ENCODE measurements around the gene SLC1A2. TPM values are rescaled to one million over a fixed set of nuclear protein-coding genes. Genes with fewer than 3 reads are reported as not detected.

The SLC1A2 gene
- total RNA-seq, 2 donors from 2014 or later: 7.1 to 13.5 TPM

DNA sequence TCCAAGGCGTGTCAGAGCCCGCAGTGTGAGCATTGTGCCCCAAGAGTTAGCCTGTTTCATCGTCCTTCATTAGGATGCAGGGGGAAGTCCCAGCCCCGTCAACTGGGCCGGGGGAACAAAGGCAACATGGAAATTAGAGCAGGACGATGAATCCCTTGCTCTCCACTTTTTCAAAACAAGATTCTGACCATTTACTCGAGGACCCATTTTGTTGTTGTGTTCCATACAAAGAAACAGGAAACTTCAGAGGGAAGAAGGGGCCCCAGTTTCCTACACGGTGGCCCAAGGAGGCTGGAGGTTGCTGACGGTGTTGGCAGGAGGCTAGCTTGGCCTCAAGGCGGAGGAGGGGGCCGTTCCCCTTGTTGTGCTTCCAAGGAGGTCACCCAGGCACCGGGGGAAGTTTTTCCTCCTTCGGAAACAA, 44.0 kb upstream of the SLC1A2 start:
- no peaks in the 10 kb centered on the region for H3K9me3 Mint-ChIP-seq
- peaks cover 13% of the 10 kb centered on the region for H3K36me3 Mint-ChIP-seq (ENCODE audit: low read depth)
- H3K9ac ChIP-seq (ENCODE audit: extremely low read depth, low read length, poor library complexity, severe bottlenecking): no peak overlapping the region
- H3K27me3 ChIP-seq (ENCODE audit: control insufficient read depth, insufficient read depth, low read length, poor library complexity, severe bottlenecking): no peaks in the 10 kb centered on the region
- no peaks in the 10 kb centered on the region for H3K36me3 ChIP-seq (ENCODE audit: control insufficient read depth, insufficient read depth, low read length)
- WGBS, 2 experiments (ENCODE audit: insufficient coverage in 1 of 2, insufficient read length in 1 of 2): 86 to 87% methylated on average over 11 to 13 of the region's 13 CpGs
- no peak for TF ChIP-seq CTCF (conservative IDR thresholded peaks at IDR 0.05)
- H3K9me3 ChIP-seq (ENCODE audit: control insufficient read depth, low read length): no peaks in the 10 kb centered on the region
- no peaks in the 10 kb centered on the region for H3K4me1 ChIP-seq (ENCODE audit: control insufficient read depth, insufficient read depth, low read length)
- no peak overlapping the region for H3K4me3 ChIP-seq (ENCODE audit: low read length)
- peak overlapping the region; percentile 59 for H3K27ac ChIP-seq (ENCODE audit: low read depth, low read length)
- peaks cover 8% of the 10 kb centered on the region for H3K27me3 Mint-ChIP-seq (ENCODE audit: insufficient read depth)
- H3K4me1 Mint-ChIP-seq: peaks cover 3% of the 10 kb centered on the region
- DNase-seq: no peak
- H3K4me3 Mint-ChIP-seq: no peak overlapping the region
- H3K27ac Mint-ChIP-seq: no peak overlapping the region

DNA sequence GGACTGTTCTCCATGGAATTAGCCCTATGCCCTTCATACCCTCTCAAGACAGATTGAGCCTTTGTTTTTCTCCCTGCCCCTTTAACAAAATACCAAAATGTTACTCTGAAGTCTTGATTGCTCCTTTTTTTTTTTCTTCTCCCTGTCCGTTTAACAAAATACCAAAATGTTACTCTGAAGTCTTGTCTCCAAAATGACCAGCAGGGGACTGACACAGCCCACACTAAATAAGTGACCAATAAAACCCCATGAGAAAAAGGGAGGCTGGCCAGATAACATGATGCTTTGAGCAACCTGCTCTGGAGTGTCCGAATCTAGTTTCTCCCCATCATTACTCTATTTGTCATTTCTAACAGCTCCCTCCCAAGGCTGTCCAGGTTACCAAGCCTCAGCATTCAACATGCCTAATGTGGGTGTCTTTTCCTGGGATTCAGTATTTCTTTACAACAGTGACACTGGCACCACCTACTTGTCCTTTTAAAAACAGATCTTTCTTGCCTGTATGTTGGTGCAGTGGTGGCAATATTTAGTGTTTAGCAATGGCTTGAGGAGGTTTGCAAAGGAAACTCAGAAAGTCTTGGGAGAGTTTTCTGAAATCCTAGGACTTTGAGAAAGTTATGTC, 42.7 kb upstream of the SLC1A2 start:
- WGBS, 2 experiments (ENCODE audit: insufficient coverage in 1 of 2, insufficient read length in 1 of 2): 82 to 86% methylated on average over 1 to 2 of the region's 2 CpGs
- no peaks in the 10 kb centered on the region for H3K4me1 ChIP-seq (ENCODE audit: control insufficient read depth, insufficient read depth, low read length)
- H3K27ac Mint-ChIP-seq: no peak overlapping the region
- H3K27me3 Mint-ChIP-seq (ENCODE audit: insufficient read depth): peaks cover 10% of the 10 kb centered on the region
- H3K4me1 Mint-ChIP-seq: peaks cover 3% of the 10 kb centered on the region
- H3K9me3 ChIP-seq (ENCODE audit: control insufficient read depth, low read length): no peaks in the 10 kb centered on the region
- H3K4me3 Mint-ChIP-seq: no peak overlapping the region
- TF ChIP-seq CTCF (conservative IDR thresholded peaks at IDR 0.05): peak; percentile 48
- H3K27ac ChIP-seq (ENCODE audit: low read depth, low read length): no peak overlapping the region
- H3K36me3 Mint-ChIP-seq (ENCODE audit: low read depth): peaks cover 12% of the 10 kb centered on the region
- no peaks in the 10 kb centered on the region for H3K36me3 ChIP-seq (ENCODE audit: control insufficient read depth, insufficient read depth, low read length)
- no peak for DNase-seq
- H3K27me3 ChIP-seq (ENCODE audit: control insufficient read depth, insufficient read depth, low read length, poor library complexity, severe bottlenecking): no peaks in the 10 kb centered on the region
- H3K9ac ChIP-seq (ENCODE audit: extremely low read depth, low read length, poor library complexity, severe bottlenecking): no peak overlapping the region
- H3K4me3 ChIP-seq (ENCODE audit: low read length): no peak overlapping the region
- H3K9me3 Mint-ChIP-seq: no peaks in the 10 kb centered on the region

DNA sequence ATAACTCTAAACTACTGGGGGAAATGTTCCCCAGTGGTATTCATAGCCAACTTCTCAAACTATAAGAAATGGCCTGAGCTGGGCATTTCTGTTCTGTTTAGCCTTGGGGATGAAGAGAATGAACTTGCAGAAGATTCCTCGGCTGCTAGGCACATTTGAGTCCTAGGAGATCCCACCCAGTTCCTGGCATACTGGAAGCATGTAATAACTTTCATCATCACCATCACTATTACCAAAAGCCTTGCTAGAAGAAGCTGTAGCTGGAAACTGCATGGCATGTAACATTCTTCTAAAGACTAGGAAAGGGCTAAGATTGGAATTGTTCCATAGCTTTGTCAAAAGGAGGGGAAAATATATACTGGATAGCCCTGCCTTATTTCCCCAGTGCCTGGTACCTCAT, 40.1 kb upstream of the SLC1A2 start:
- Mint-ChIP-seq H3K9me3 (no peaks in the 10 kb centered on the region), H3K27ac (no peak overlapping the region), H3K4me3 (no peak overlapping the region), H3K27me3 (ENCODE audit: insufficient read depth) (peaks cover 8% of the 10 kb centered on the region), H3K4me1 (peaks cover 3% of the 10 kb centered on the region), H3K36me3 (ENCODE audit: low read depth) (peaks cover 13% of the 10 kb centered on the region)
- no peak for DNase-seq
- H3K27me3 ChIP-seq (ENCODE audit: control insufficient read depth, insufficient read depth, low read length, poor library complexity, severe bottlenecking): no peaks in the 10 kb centered on the region
- no peaks in the 10 kb centered on the region for H3K9me3 ChIP-seq (ENCODE audit: control insufficient read depth, low read length)
- H3K4me3 ChIP-seq (ENCODE audit: low read length): no peak overlapping the region
- no peaks in the 10 kb centered on the region for H3K4me1 ChIP-seq (ENCODE audit: control insufficient read depth, insufficient read depth, low read length)
- no peak for TF ChIP-seq CTCF (conservative IDR thresholded peaks at IDR 0.05)
- H3K36me3 ChIP-seq (ENCODE audit: control insufficient read depth, insufficient read depth, low read length): no peaks in the 10 kb centered on the region
- no peak overlapping the region for H3K9ac ChIP-seq (ENCODE audit: extremely low read depth, low read length, poor library complexity, severe bottlenecking)
- WGBS, 2 experiments (ENCODE audit: insufficient coverage in 1 of 2, insufficient read length in 1 of 2): 93% methylated on average over 1 of the region's 1 CpG; no CpG with 5 or more reads in 1 of the 2 experiments
- H3K27ac ChIP-seq (ENCODE audit: low read depth, low read length): no peak overlapping the region
